Calu3 (cell line): ENCODE data around the gene G6PC1. TPM values are rescaled to one million over a fixed set of nuclear protein-coding genes. Genes with fewer than 3 reads are reported as not detected.
"Not testable (repeated sequence)": the region's sequence is repeated elsewhere in the genome, so short reads cannot be mapped to it uniquely, and the experiment has no call there.

Experiments used
- Bru-seq: library from RNA; stranded (reverse); fragments of 400-500 nt; gene quantifications from one replicate; lab custom pipeline; 2021; lab: Mats Ljungman, UMichigan
- BruChase-seq, 2 experiments: library from RNA; stranded (reverse); fragments of 400-500 nt; gene quantifications; one replicate each; lab custom pipeline; 2021; lab: Mats Ljungman, UMichigan
- BruUV-seq: library from RNA; stranded (reverse); fragments of 400-500 nt; replicated peaks from 2 replicates; lab custom pipeline; 2021; lab: Mats Ljungman, UMichigan
- CTCF ChIA-PET: fragments of 300-600 bp; sonication (Branson Sonifier 250); formaldehyde crosslinking; loops from one replicate; lab custom pipeline; 2022; ENCODE audit warnings: antibody characterized with exemption; lab: Charles Lee
- DNase-seq: peaks from one replicate; pipeline ENCODE4 v3.0.0; 2022
- H3K27ac Mint-ChIP-seq: one replicate; pipeline ENCODE4 v1.8.0; 2022; ENCODE audit warnings: mixed read lengths; ENCODE audit not compliant: unreplicated experiment
- H3K27me3 Mint-ChIP-seq: one replicate; pipeline ENCODE4 v1.8.0; 2022; ENCODE audit warnings: mixed read lengths; ENCODE audit not compliant: unreplicated experiment
- H3K36me3 Mint-ChIP-seq: one replicate; pipeline ENCODE4 v1.8.0; 2022; ENCODE audit warnings: mild to moderate bottlenecking, moderate library complexity, mixed read lengths; ENCODE audit not compliant: insufficient read depth, unreplicated experiment
- H3K4me1 Mint-ChIP-seq: one replicate; pipeline ENCODE4 v1.8.0; 2022; ENCODE audit warnings: mild to moderate bottlenecking, low read depth, mixed read lengths; ENCODE audit not compliant: unreplicated experiment
- H3K4me3 Mint-ChIP-seq: one replicate; pipeline ENCODE4 v1.8.0; 2022; ENCODE audit warnings: mild to moderate bottlenecking, low read depth, moderate library complexity, mixed read lengths; ENCODE audit not compliant: unreplicated experiment
- H3K9me3 Mint-ChIP-seq: one replicate; pipeline ENCODE4 v1.8.0; 2022; ENCODE audit warnings: low read depth, mixed read lengths; ENCODE audit not compliant: unreplicated experiment
- intact Hi-C: fragments of 100-400 bp; cut with micrococcal nuclease; formaldehyde crosslinking; loops from one replicate; pipeline ENCODE4 v1.10.0; 2022; ENCODE audit not compliant: unreplicated experiment
- long read RNA-seq: library from polyadenylated mRNA; stranded (forward); transcript quantifications from one replicate; pipeline ENCODE4 v2.0.0, GENCODE V29; 2022
- total RNA-seq: library from RNA; stranded (reverse); gene quantifications from 2 replicates; pipeline ENCODE4 v1.2.3, GENCODE V29; 2022
- TF ChIP-seq, protein P1 (sequence below): fragments of 200-600 bp; IDR thresholded peaks from one replicate; pipeline ENCODE4 v1.8.0; 2022; ENCODE audit warnings: antibody characterized with exemption; ENCODE audit not compliant: unreplicated experiment

The G6PC1 gene
- total RNA-seq (not detected in 2 replicates), Bru-seq, nascent RNA (not detected), BruChase-seq, experiment 1, labeled RNA remaining after a 6-hour chase (not detected), BruChase-seq, experiment 2, labeled RNA remaining after a 2-hour chase (not detected)
- long read RNA-seq, result 0 reads

- no peaks in the 10 kb centered on the region for H3K9me3 Mint-ChIP-seq
- no TSS peak for BruUV-seq
- H3K4me3 Mint-ChIP-seq, result no peak within 1 kb of the TSS
- TF ChIP-seq, protein P1, sequence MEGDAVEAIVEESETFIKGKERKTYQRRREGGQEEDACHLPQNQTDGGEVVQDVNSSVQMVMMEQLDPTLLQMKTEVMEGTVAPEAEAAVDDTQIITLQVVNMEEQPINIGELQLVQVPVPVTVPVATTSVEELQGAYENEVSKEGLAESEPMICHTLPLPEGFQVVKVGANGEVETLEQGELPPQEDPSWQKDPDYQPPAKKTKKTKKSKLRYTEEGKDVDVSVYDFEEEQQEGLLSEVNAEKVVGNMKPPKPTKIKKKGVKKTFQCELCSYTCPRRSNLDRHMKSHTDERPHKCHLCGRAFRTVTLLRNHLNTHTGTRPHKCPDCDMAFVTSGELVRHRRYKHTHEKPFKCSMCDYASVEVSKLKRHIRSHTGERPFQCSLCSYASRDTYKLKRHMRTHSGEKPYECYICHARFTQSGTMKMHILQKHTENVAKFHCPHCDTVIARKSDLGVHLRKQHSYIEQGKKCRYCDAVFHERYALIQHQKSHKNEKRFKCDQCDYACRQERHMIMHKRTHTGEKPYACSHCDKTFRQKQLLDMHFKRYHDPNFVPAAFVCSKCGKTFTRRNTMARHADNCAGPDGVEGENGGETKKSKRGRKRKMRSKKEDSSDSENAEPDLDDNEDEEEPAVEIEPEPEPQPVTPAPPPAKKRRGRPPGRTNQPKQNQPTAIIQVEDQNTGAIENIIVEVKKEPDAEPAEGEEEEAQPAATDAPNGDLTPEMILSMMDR, result no peak
- no peak within 1 kb of the TSS for H3K27ac Mint-ChIP-seq
- no peaks in the 10 kb centered on the region for H3K4me1 Mint-ChIP-seq
- no peak for DNase-seq
- H3K27me3 Mint-ChIP-seq, result peaks cover 43% of the 10 kb centered on the region
- CTCF ChIA-PET, result no interaction called here
- intact Hi-C loops, result no loop called here
- H3K36me3 Mint-ChIP-seq, result no peaks in the 10 kb centered on the region
Measured at GRCh38 chr17:42900460-42901331, at the start of gene G6PC1. G6PC1 (plus strand) TSS chr17:42900799; CDS start chr17:42900877, 78 bp downstream.

DNA sequence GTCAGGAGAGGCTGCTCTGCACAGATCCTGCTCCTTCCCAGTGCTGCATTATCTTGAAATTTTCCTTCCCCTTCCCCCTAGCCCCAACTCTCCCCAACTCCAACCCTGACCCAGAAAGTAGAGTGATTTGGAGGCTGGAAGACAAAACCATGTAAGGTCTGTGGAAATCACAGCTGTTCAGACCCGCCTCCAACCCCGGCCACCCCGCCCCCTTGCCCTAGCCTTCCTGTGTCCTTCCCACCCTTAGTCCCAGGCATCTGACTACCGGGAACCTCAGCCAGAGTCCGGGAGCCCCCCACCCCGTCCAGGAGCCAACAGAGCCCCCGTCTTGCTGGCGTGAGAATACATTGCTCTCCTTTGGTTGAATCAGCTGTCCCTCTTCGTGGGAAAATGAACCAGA is 49.6 kb upstream of the G6PC1 start, which contains the start of gene AOC3:
TSS of gene AOC3 (plus strand) at position 246 of the 400 bp plus-strand sequence. CDS start at position 391, 145 bp downstream.
- Mint-ChIP-seq H3K27ac (no peak within 1 kb of the TSS), H3K27me3 (peaks cover 20% of the 10 kb centered on the region), H3K4me1 (peaks cover 4% of the 10 kb centered on the region), H3K36me3 (peaks cover 9% of the 10 kb centered on the region), H3K4me3 (no peak within 1 kb of the TSS), H3K9me3 (no peaks in the 10 kb centered on the region)
- TF ChIP-seq, protein P1, result no peak
- CTCF ChIA-PET, result interaction anchor here (0.6 kb wide), 3 partner anchors 76 to 146 kb away, joined by 3 to 4 read pairs (median 3); no protein-coding TSS in a partner anchor
- BruUV-seq, result no TSS peak
- no peak for DNase-seq
- intact Hi-C loops, result no loop called here

GRCh38 chr17:42851371-42852240 is 49.0 kb upstream of the G6PC1 start:
- H3K36me3 Mint-ChIP-seq, intact Hi-C loops, BruUV-seq, H3K4me1 Mint-ChIP-seq, H3K4me3 Mint-ChIP-seq, DNase-seq, H3K9me3 Mint-ChIP-seq, H3K27ac Mint-ChIP-seq: not testable (repeated sequence)
- CTCF ChIA-PET, result interaction anchor here (0.6 kb wide), 3 partner anchors 75 to 146 kb away, joined by 3 to 4 read pairs (median 3); no protein-coding TSS in a partner anchor
- peaks cover 20% of the 10 kb centered on the region for H3K27me3 Mint-ChIP-seq

- BruUV-seq, result no TSS peak
- DNase-seq, result no peak
- no peaks in the 10 kb centered on the region for H3K9me3 Mint-ChIP-seq
- intact Hi-C loops, result no loop called here
- CTCF ChIA-PET, result no interaction called here
- TF ChIP-seq, protein P1, result no peak
- no peak overlapping the region for H3K4me3 Mint-ChIP-seq
- no peaks in the 10 kb centered on the region for H3K4me1 Mint-ChIP-seq
- H3K27ac Mint-ChIP-seq, result no peak overlapping the region
- no peaks in the 10 kb centered on the region for H3K36me3 Mint-ChIP-seq
- peaks cover 20% of the 10 kb centered on the region for H3K27me3 Mint-ChIP-seq
Measured at GRCh38 chr17:42852351-42852750, 48.2 kb upstream of the G6PC1 start.
